ENCODE data around the gene ZNF765. TPM values are rescaled to one million over a fixed set of nuclear protein-coding genes. Genes with fewer than 3 reads are reported as not detected.
A peak's percentile ranks its signal among the peaks of the same experiment; 100 is the strongest.
"Not testable (repeated sequence)": the region's sequence is repeated elsewhere in the genome, so short reads cannot be mapped to it uniquely, and the experiment has no call there.

The ZNF765 gene
- total and polyA plus RNA-seq, 9 donors, result 6.8 to 27.9 (median 19.2) TPM

GRCh38 chr19:53424968-53425597 is 30.1 kb downstream of the ZNF765 start:
- peaks cover 4% of the 10 kb centered on the region for H3K4me1 ChIP-seq (ENCODE audit: insufficient read depth)
- H3K27ac ChIP-seq, result no peak overlapping the region
- DNase-seq, result peak; percentile 75 to 86 (median 79)
- WGBS, 3 donors, result 15 to 20% (median 15%) methylated on average over 9 of the region's 9 CpGs
- TF ChIP-seq POLR2A (IDR thresholded peaks at IDR 0.05), result no peak
- TF ChIP-seq CTCF (IDR thresholded peaks at IDR 0.05), result peak; percentile 66 to 72 (median 68)
- TF ChIP-seq EP300 (IDR thresholded peaks at IDR 0.05), result peak; percentile 73
- no peaks in the 10 kb centered on the region for H3K27me3 ChIP-seq
- intact Hi-C loops (cut with DNase I), result no loop called here
- no peaks in the 10 kb centered on the region for H3K9me3 ChIP-seq
- H3K36me3 ChIP-seq, result no peaks in the 10 kb centered on the region
- no peak overlapping the region for H3K4me3 ChIP-seq

- Histone ChIP-seq H3K9me3 (no peaks in the 10 kb centered on the region), H3K36me3 (no peaks in the 10 kb centered on the region), H3K4me3 (peak within 1 kb of the TSS; percentile 74), H3K4me1 (ENCODE audit: insufficient read depth) (no peaks in the 10 kb centered on the region), H3K27ac (peak within 1 kb of the TSS; percentile 45 to 64), H3K27me3 (no peaks in the 10 kb centered on the region)
- TF ChIP-seq POLR2A (IDR thresholded peaks at IDR 0.05) (peak; percentile 63), CTCF (IDR thresholded peaks at IDR 0.05) (peak; percentile 30 to 56 (median 53)), EP300 (IDR thresholded peaks at IDR 0.05) (no peak)
- WGBS, 3 donors, result 1% methylated on average over 46 of the region's 46 CpGs
- peak; percentile 93 to 98 (median 95) for DNase-seq
- intact Hi-C loops (cut with DNase I), result no loop called here
These were observed 36.6 kb downstream of the ZNF765 start, which contains the start of gene ZNF761 for GRCh38 chr19:53431399-53432087. TSS of gene ZNF761 (plus strand) at chr19:53431984. CDS start at chr19:53447269, 15,285 bp downstream.

GRCh38 chr19:53432088-53432661 is 37.2 kb downstream of the ZNF765 start:
- 0% methylated on average over 30 of the region's 30 CpGs for WGBS, 3 donors
- Histone ChIP-seq H3K9me3 (no peaks in the 10 kb centered on the region), H3K4me3 (peak overlapping the region; percentile 74), H3K27ac (peak overlapping the region in 1 of 2 donors; percentile 55), H3K4me1 (ENCODE audit: insufficient read depth) (no peaks in the 10 kb centered on the region), H3K27me3 (no peaks in the 10 kb centered on the region), H3K36me3 (no peaks in the 10 kb centered on the region)
- TF ChIP-seq CTCF (IDR thresholded peaks at IDR 0.05) (no peak), POLR2A (IDR thresholded peaks at IDR 0.05) (no peak), EP300 (IDR thresholded peaks at IDR 0.05) (no peak)
- peak; percentile 27 to 55 (median 33) for DNase-seq
- intact Hi-C loops (cut with DNase I), result no loop called here

- H3K9me3 ChIP-seq, H3K36me3 ChIP-seq: not testable (repeated sequence)
These were observed 48.9 kb downstream of the ZNF765 start for GRCh38 chr19:53443809-53444208.

GRCh38 chr19:53447196-53447595 is 52.2 kb downstream of the ZNF765 start:
- H3K36me3 ChIP-seq; H3K27ac ChIP-seq; DNase-seq; H3K27me3 ChIP-seq; H3K4me1 ChIP-seq (ENCODE audit: insufficient read depth); intact Hi-C loops (cut with DNase I); H3K4me3 ChIP-seq: not testable (repeated sequence)
- 94% methylated on average over 5 of the region's 5 CpGs for WGBS, 3 donors
- H3K9me3 ChIP-seq, result peaks cover 0 to 11% of the 10 kb centered on the region in 2 donors

More at GRCh38 chr19:53443809-53444208, 48.9 kb downstream of the ZNF765 start:
- H3K4me1 ChIP-seq (ENCODE audit: insufficient read depth); H3K27ac ChIP-seq; DNase-seq; H3K27me3 ChIP-seq; H3K4me3 ChIP-seq; intact Hi-C loops (cut with DNase I): not testable (repeated sequence)
- 97 to 98% (median 98%) methylated on average over 2 of the region's 2 CpGs for WGBS, 3 donors

Data from ovary (tissue), 9 donors.